Measurements from ENCODE around the gene GATM. TPM values are rescaled to one million over a fixed set of nuclear protein-coding genes. Genes with fewer than 3 reads are reported as not detected.

The GATM gene
- total RNA-seq, 3 donors from 2014 or later (not counting 1 experiment from before 2014, with no cell fraction given): 1.3 to 2.1 (median 2.0) TPM

GRCh38 chr15:45361878-45362277 lies 16.5 kb downstream of the GATM start:
- Mint-ChIP-seq H3K36me3 (no peaks in the 10 kb centered on the region), H3K4me3 (no peak overlapping the region), H3K27me3 (ENCODE audit: low read depth in 2 of 2) (no peaks in the 10 kb centered on the region), H3K4me1 (no peaks in the 10 kb centered on the region), H3K27ac (no peak overlapping the region), H3K9me3 (no peaks in the 10 kb centered on the region)
- Histone ChIP-seq H3K27ac (ENCODE audit: low read length) (no peak overlapping the region), H3K27me3 (ENCODE audit: control insufficient read depth, insufficient read depth, low read length) (no peaks in the 10 kb centered on the region), H3K36me3 (ENCODE audit: control insufficient read depth, insufficient read depth, low read length) (no peaks in the 10 kb centered on the region), H3K4me1 (ENCODE audit: control insufficient read depth, insufficient read depth, low read length) (no peaks in the 10 kb centered on the region), H3K4me3 (ENCODE audit: low read length) (no peak overlapping the region), H3K9me3 (ENCODE audit: control insufficient read depth, insufficient read depth, low read length) (no peaks in the 10 kb centered on the region)
- WGBS (ENCODE audit: insufficient coverage): 97% methylated on average over 7 of the region's 7 CpGs
- intact Hi-C loops (cut with micrococcal nuclease): no loop called here
- ATAC-seq (no peak), DNase-seq (no peak)
- no peak for TF ChIP-seq CTCF (IDR thresholded peaks at IDR 0.05)

- Mint-ChIP-seq H3K27ac (no peak overlapping the region), H3K4me3 (no peak overlapping the region)
- TF ChIP-seq CTCF (IDR thresholded peaks at IDR 0.05): no peak
Measured at GRCh38 chr15:45355860-45356259, 22.5 kb downstream of the GATM start.

GRCh38 chr15:45354711-45355110 lies 23.6 kb downstream of the GATM start:
- Mint-ChIP-seq H3K4me3 (no peak overlapping the region), H3K4me1 (no peaks in the 10 kb centered on the region), H3K27ac (no peak overlapping the region), H3K36me3 (no peaks in the 10 kb centered on the region), H3K9me3 (no peaks in the 10 kb centered on the region), H3K27me3 (ENCODE audit: low read depth in 2 of 2) (peaks cover 3 to 9% of the 10 kb centered on the region in 2 donors)
- ATAC-seq: no peak
- Histone ChIP-seq H3K27me3 (ENCODE audit: control insufficient read depth, insufficient read depth, low read length) (no peaks in the 10 kb centered on the region), H3K9me3 (ENCODE audit: control insufficient read depth, insufficient read depth, low read length) (no peaks in the 10 kb centered on the region), H3K4me1 (ENCODE audit: control insufficient read depth, insufficient read depth, low read length) (no peaks in the 10 kb centered on the region), H3K4me3 (ENCODE audit: low read length) (no peak overlapping the region), H3K27ac (ENCODE audit: low read length) (no peak overlapping the region), H3K36me3 (ENCODE audit: control insufficient read depth, insufficient read depth, low read length) (no peaks in the 10 kb centered on the region)
- WGBS (ENCODE audit: insufficient coverage): 93% methylated on average over 4 of the region's 5 CpGs
- no peak for DNase-seq
- intact Hi-C loops (cut with micrococcal nuclease): no loop called here
- no peak for TF ChIP-seq CTCF (IDR thresholded peaks at IDR 0.05)

More at GRCh38 chr15:45355860-45356259, 22.5 kb downstream of the GATM start:
- peaks cover 0 to 7% of the 10 kb centered on the region in 2 donors for H3K27me3 Mint-ChIP-seq (ENCODE audit: low read depth in 2 of 2)
- ATAC-seq (no peak), DNase-seq (no peak)
- H3K9me3 Mint-ChIP-seq: no peaks in the 10 kb centered on the region
- H3K36me3 Mint-ChIP-seq: no peaks in the 10 kb centered on the region
- Histone ChIP-seq H3K4me3 (ENCODE audit: low read length) (no peak overlapping the region), H3K27ac (ENCODE audit: low read length) (no peak overlapping the region), H3K36me3 (ENCODE audit: control insufficient read depth, insufficient read depth, low read length) (no peaks in the 10 kb centered on the region), H3K27me3 (ENCODE audit: control insufficient read depth, insufficient read depth, low read length) (no peaks in the 10 kb centered on the region), H3K4me1 (ENCODE audit: control insufficient read depth, insufficient read depth, low read length) (no peaks in the 10 kb centered on the region), H3K9me3 (ENCODE audit: control insufficient read depth, insufficient read depth, low read length) (no peaks in the 10 kb centered on the region)
- H3K4me1 Mint-ChIP-seq: no peaks in the 10 kb centered on the region
- WGBS (ENCODE audit: insufficient coverage): no CpG with 5 or more reads among the region's 2 CpGs
- intact Hi-C loops (cut with micrococcal nuclease): no loop called here

GRCh38 chr15:45351227-45351626 lies 27.1 kb downstream of the GATM start:
- Mint-ChIP-seq H3K4me3 (no peak overlapping the region), H3K4me1 (no peaks in the 10 kb centered on the region), H3K9me3 (no peaks in the 10 kb centered on the region), H3K36me3 (no peaks in the 10 kb centered on the region), H3K27me3 (ENCODE audit: low read depth in 2 of 2) (peaks cover 33% of the 10 kb centered on the region in 2 donors), H3K27ac (no peak overlapping the region)
- H3K36me3 ChIP-seq (ENCODE audit: control insufficient read depth, insufficient read depth, low read length): no peaks in the 10 kb centered on the region
- TF ChIP-seq CTCF (IDR thresholded peaks at IDR 0.05): no peak
- H3K4me3 ChIP-seq (ENCODE audit: low read length): no peak overlapping the region
- DNase-seq: no peak
- H3K27me3 ChIP-seq (ENCODE audit: control insufficient read depth, insufficient read depth, low read length): no peaks in the 10 kb centered on the region
- H3K27ac ChIP-seq (ENCODE audit: low read length): no peak overlapping the region
- no peak for ATAC-seq
- 73% methylated on average over 2 of the region's 2 CpGs for WGBS (ENCODE audit: insufficient coverage)
- H3K4me1 ChIP-seq (ENCODE audit: control insufficient read depth, insufficient read depth, low read length): no peaks in the 10 kb centered on the region
- intact Hi-C loops (cut with micrococcal nuclease): no loop called here
- H3K9me3 ChIP-seq (ENCODE audit: control insufficient read depth, insufficient read depth, low read length): no peaks in the 10 kb centered on the region

Data from natural killer cell (primary cell).